MCF 10A (cell line): Measurements from ENCODE around the gene KCNIP1. TPM values are rescaled to one million over a fixed set of nuclear protein-coding genes. Genes with fewer than 3 reads are reported as not detected.
A peak's percentile ranks its signal among the peaks of the same experiment; 100 is the strongest.

ENCODE experiments used
- Bru-seq: library from RNA; stranded (reverse); fragments of 400-500 nt; gene quantifications from one replicate; lab custom pipeline; 2021; lab: Mats Ljungman, UMichigan
- BruChase-seq, 2 experiments: library from RNA; stranded (reverse); fragments of 400-500 nt; gene quantifications; one replicate each; lab custom pipeline; 2021; lab: Mats Ljungman, UMichigan
- BruUV-seq: library from RNA; stranded (reverse); fragments of 400-500 nt; replicated peaks from 2 replicates; lab custom pipeline; 2021; lab: Mats Ljungman, UMichigan
- CTCF ChIA-PET: fragments of 300-600 bp; sonication (Branson Sonifier 250); formaldehyde crosslinking; extraction: SDS; loops from one replicate; lab custom pipeline; 2021; ENCODE audit warnings: antibody characterized with exemption, inconsistent platforms; lab: Yijun Ruan, JAX
- POLR2A ChIA-PET: fragments of 300-600, 350-650 bp; sonication (Branson Sonifier 250); formaldehyde crosslinking; extraction: SDS; loops from one replicate; lab custom pipeline; 2020; ENCODE audit warnings: antibody characterized with exemption, inconsistent platforms; lab: Yijun Ruan, JAX
- DNase-seq: peaks from one replicate; pipeline ENCODE4 v3.0.0-alpha.2; 2018; ENCODE audit not compliant: unreplicated experiment
- H3K27ac Mint-ChIP-seq: one replicate; pipeline ENCODE4 v1.8.0; 2022; ENCODE audit warnings: mild to moderate bottlenecking, low read depth, mixed read lengths; ENCODE audit not compliant: unreplicated experiment
- H3K27me3 Mint-ChIP-seq: one replicate; pipeline ENCODE4 v1.8.0; 2022; ENCODE audit warnings: mixed read lengths; ENCODE audit not compliant: insufficient read depth, unreplicated experiment
- H3K36me3 Mint-ChIP-seq: one replicate; pipeline ENCODE4 v1.8.0; 2022; ENCODE audit warnings: mild to moderate bottlenecking, moderate library complexity, mixed read lengths; ENCODE audit not compliant: insufficient read depth, unreplicated experiment
- H3K4me1 Mint-ChIP-seq: one replicate; pipeline ENCODE4 v1.8.0; 2022; ENCODE audit warnings: mixed read lengths; ENCODE audit not compliant: insufficient read depth, unreplicated experiment
- H3K4me3 Mint-ChIP-seq: one replicate; pipeline ENCODE4 v1.8.0; 2022; ENCODE audit warnings: mild to moderate bottlenecking, moderate library complexity, mixed read lengths; ENCODE audit not compliant: unreplicated experiment
- H3K9me3 Mint-ChIP-seq: one replicate; pipeline ENCODE4 v1.8.0; 2022; ENCODE audit warnings: mixed read lengths; ENCODE audit not compliant: unreplicated experiment
- CTCF ChIP-seq: fragments of 200-600 bp; IDR thresholded peaks from one replicate; pipeline ENCODE4 v1.8.0; 2022; ENCODE audit warnings: antibody characterized with exemption, mild to moderate bottlenecking; ENCODE audit not compliant: unreplicated experiment
- intact Hi-C: fragments of 100-400 bp; cut with micrococcal nuclease; formaldehyde crosslinking; loops from 2 replicates; pipeline ENCODE4 v1.14.1; 2022
- long read RNA-seq: library from polyadenylated mRNA; stranded (forward); transcript quantifications from one replicate; pipeline ENCODE4 v2.0.0, GENCODE V29; 2022
- total RNA-seq: library from RNA; stranded (reverse); gene quantifications from 2 replicates; pipeline ENCODE4 v1.2.3, GENCODE V29; 2022

The KCNIP1 gene
- total RNA-seq (not detected in 2 replicates), Bru-seq, nascent RNA (percentile 4 among the genes with signal in this experiment), BruChase-seq, experiment 1, labeled RNA remaining after a 6-hour chase (percentile 1 among the genes with signal in this experiment), BruChase-seq, experiment 2, labeled RNA remaining after a 2-hour chase (percentile 1 among the genes with signal in this experiment)
- long read RNA-seq, result 0 reads

- BruUV-seq, result no TSS peak
- Mint-ChIP-seq H3K36me3 (no peaks in the 10 kb centered on the region), H3K4me3 (no peak within 1 kb of the TSS), H3K4me1 (peaks cover 6% of the 10 kb centered on the region), H3K27me3 (no peaks in the 10 kb centered on the region), H3K9me3 (no peaks in the 10 kb centered on the region), H3K27ac (no peak within 1 kb of the TSS)
- CTCF ChIA-PET, result interaction anchor here (1.1 kb wide), 1 partner anchor 18 kb away, joined by 3 read pairs; no protein-coding TSS in a partner anchor
- POLR2A ChIA-PET, result interaction anchor here (0.6 kb wide), 1 partner anchor 131 kb away, joined by 3 read pairs; no protein-coding TSS in a partner anchor
- TF ChIP-seq CTCF, result no peak
- intact Hi-C loops, result no loop called here
- DNase-seq, result no peak
Measured at GRCh38 chr5:170503990-170504596, at the start of gene KCNIP1. TSS of gene KCNIP1 (plus strand) at chr5:170504020.

- no peak overlapping the region for H3K4me3 Mint-ChIP-seq
- no peaks in the 10 kb centered on the region for H3K27me3 Mint-ChIP-seq
- no peak for TF ChIP-seq CTCF
- no peaks in the 10 kb centered on the region for H3K4me1 Mint-ChIP-seq
- BruUV-seq, result no TSS peak
- intact Hi-C loops, result no loop called here
- ChIA-PET POLR2A (no interaction called here), CTCF (no interaction called here)
- no peak overlapping the region for H3K27ac Mint-ChIP-seq
- no peak for DNase-seq
- no peaks in the 10 kb centered on the region for H3K36me3 Mint-ChIP-seq
- H3K9me3 Mint-ChIP-seq, result no peaks in the 10 kb centered on the region
Measured at GRCh38 chr5:170463426-170463825, 40.4 kb upstream of the KCNIP1 start.

- CTCF ChIA-PET, result interaction anchor here (1.0 to 1.2 kb wide), 2 partner anchors 159 to 175 kb away, joined by 3 read pairs; no protein-coding TSS in a partner anchor
- POLR2A ChIA-PET, result no interaction called here
Measured at GRCh38 chr5:170464280-170465127, 39.3 kb upstream of the KCNIP1 start.

More at GRCh38 chr5:170464280-170465127, 39.3 kb upstream of the KCNIP1 start:
- Mint-ChIP-seq H3K27me3 (no peaks in the 10 kb centered on the region), H3K36me3 (no peaks in the 10 kb centered on the region), H3K27ac (no peak overlapping the region), H3K9me3 (no peaks in the 10 kb centered on the region), H3K4me1 (no peaks in the 10 kb centered on the region), H3K4me3 (no peak overlapping the region)
- TF ChIP-seq CTCF, result no peak
- no peak for DNase-seq
- intact Hi-C loops, result no loop called here
- no TSS peak for BruUV-seq
